CD4-positive, alpha-beta T cell treated with Interleukin-17A for 1 hour (primary cell): ENCODE data around the gene TSPAN33.

Experiments
- DNase-seq: peaks from one replicate; pipeline ENCODE4 v3.0.0-alpha.2; 2020

The TSPAN33 gene

DNA sequence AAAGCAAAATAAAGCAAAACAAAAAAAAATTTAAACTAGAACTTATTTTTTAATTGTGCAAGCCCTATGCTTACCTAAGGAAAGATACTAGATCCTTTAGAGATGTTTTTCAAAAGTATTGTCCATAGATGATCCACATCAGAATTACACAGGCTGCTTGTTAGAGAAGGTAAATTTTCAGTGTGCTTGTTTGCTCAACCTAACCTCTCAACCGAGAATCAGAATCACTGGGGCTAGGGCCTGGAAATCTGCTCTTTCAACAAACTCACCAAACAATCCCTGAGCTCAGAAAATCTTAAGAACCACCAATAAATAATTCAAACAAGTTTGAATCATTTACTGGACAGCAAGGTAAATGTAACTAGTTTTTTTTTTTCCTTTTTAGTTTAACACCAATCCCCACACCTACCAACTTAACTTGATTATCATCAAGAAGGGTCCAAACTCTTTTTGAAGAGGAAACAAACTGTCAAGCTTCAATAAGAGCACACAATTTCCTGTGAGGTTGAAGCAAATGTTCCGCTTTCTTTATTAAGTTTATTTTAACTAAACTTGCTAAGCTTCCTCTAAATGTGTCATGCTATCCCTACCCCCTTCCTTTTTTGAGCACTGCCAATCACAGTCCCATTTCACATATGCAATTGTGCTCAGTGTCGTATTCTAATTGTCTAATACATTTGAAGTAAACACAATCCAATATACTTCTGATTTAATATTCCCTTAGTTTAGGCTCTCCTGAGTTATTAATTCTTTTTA is 7.4 kb upstream of the TSPAN33 start:
- DNase-seq, result peak; percentile 30

DNA sequence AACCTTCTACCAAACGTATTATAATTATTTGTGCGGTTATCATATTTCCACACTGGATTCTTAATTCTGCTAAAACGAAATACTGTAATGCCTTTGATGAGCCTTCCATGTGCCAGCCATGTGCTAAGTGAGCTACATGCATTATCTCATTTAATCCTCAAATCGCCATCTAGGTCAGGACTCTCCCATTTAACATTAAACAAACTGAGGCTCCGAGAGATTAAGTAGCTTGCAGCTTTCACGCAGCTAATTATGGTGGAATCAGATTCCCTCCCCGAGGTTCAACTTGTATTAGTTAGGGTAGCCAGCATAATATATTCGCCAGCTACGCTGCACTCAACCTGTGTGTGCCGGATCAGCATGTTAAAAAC is 798 bp upstream of the TSPAN33 start:
- DNase-seq, result no peak

DNA sequence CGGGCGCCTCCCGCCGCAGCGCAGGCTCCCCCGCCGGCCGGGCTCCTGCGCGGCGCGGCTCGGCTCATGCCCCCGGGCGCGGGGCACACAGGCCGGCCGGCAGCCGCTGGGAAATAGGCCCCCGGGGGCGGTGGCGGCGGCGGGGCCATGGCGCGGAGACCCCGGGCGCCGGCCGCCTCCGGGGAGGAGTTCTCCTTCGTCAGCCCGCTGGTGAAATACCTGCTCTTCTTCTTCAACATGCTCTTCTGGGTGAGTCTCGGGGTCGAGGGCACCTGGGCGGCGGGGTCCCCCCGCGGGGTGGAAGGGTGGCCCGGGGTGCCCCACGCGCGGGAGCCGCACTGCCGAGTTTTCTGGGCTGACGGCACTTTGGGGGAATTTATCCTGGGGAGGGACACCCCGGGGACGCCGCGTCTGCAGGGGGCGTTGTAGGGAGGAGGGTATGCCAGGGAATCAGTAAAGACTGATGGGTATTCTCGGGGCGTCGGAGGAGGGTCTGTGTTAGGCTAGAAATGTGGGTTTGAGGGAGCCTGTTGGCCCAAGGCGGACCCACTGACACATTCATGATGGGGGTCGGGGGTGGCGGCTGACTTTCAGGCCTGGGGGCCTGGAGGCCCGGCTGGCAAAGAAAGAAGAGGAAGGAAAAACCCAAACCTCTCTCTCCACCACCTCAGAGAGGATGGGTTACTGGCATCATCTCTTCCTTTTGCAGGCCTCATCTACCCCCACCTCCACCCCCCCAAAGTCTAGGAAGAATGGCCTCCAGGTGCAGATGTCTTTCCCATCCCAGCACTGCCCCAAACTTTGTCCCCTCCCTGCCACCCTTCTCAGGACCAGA is 544 bp downstream of the TSPAN33 start:
- DNase-seq, result peak; percentile 18

DNA sequence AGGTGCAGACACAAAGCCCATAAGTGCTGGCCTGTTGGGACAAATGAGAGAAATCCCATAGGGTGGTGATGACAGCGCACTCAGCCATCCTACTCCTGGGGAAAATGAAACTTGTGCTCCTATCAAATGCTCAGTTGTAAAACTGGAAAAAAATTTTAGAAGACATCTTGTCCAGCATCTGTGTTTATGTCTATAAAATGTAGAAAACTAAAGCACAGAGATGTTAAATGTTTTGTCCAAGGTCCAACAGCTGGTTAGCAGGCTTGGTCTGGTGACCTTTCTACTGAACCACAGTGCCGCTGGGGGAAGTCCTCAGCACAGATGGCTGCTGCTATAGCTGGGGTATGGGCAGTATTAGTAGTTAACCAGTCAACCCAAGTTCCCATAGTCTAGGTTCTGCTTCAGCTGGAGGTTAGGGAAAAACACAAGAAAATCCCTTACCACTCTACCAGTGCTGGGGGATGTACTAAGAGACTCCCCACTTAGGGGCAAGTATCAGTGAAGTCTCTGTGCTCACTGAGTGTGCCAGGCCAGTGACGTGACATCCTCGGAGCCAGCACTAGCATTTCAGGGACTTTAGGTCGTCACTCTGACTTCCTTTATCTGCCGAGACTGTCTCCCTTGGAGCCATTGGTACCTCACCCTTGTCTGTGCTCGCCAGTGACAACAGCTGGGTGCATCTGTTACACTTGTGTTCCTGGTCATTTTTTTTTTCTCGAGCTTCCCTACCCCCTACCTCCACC is 1.9 kb downstream of the TSPAN33 start:
- DNase-seq, result no peak

DNA sequence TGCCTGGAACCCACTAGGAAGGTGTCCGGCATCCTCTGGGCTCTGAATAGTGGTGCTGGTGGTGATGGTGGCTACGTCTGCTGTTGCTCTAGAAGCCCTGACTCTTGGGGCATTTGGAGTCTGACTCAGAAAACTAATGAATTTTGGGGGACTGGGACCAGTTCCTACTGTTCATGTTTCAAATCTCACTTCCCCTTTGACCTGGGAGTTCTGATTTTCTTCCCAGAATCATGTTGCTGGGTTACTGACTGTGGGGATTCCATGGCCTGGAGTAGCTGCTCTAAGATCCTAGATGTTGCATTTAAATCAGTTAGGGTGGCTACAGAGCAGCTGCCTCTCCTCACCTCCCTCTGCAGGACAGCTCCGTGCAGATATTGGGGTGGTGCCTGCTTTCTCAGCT is 3.2 kb downstream of the TSPAN33 start:
- DNase-seq, result no peak

- DNase-seq, result no peak
These were observed 5.0 kb downstream of the TSPAN33 start for GRCh38 chr7:129149511-129149910.

GRCh38 chr7:129150199-129150996 is 5.9 kb downstream of the TSPAN33 start:
- no peak for DNase-seq

DNA sequence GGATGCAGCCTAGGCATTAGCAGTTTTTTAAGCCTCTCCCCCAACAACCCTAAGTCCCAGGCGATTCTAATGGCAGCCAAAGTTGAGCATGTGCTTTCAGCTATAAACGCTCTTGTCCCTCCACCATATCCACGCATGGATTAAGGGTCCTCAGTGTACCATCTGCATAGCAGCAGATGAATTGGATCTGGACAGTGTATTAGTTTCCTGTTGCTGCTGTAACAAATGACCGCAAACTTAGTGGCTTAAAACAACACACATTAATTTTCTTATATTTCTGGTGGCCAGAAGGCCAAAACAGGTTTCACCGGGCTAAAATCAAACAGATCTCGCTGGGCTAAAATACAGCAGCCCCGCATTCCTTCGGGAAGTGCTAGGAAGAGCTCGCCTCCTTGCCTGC is 13.1 kb downstream of the TSPAN33 start:
- DNase-seq, result no peak

DNA sequence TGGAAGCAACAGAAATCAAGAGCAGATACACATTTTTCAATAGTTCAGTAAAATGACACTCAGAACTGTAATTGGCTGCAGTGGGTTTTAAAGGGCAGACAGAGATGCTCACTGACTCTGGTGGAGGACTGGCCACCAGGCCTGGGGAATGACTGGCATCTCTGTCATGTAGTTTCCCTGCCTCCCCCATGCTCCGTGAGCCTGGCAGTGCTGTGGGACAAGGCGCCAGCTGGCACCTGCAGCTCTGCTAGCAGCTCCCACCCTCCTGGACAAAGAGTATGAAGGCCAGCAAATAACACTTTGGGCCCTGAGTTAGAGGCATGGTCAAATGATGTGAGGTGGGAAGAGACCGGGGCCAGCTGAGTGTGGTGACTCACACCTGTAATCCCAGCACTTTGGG is 15.0 kb downstream of the TSPAN33 start:
- no peak for DNase-seq

- DNase-seq, result no peak
These were observed 15.8 kb downstream of the TSPAN33 start for GRCh38 chr7:129160161-129160905.

DNA sequence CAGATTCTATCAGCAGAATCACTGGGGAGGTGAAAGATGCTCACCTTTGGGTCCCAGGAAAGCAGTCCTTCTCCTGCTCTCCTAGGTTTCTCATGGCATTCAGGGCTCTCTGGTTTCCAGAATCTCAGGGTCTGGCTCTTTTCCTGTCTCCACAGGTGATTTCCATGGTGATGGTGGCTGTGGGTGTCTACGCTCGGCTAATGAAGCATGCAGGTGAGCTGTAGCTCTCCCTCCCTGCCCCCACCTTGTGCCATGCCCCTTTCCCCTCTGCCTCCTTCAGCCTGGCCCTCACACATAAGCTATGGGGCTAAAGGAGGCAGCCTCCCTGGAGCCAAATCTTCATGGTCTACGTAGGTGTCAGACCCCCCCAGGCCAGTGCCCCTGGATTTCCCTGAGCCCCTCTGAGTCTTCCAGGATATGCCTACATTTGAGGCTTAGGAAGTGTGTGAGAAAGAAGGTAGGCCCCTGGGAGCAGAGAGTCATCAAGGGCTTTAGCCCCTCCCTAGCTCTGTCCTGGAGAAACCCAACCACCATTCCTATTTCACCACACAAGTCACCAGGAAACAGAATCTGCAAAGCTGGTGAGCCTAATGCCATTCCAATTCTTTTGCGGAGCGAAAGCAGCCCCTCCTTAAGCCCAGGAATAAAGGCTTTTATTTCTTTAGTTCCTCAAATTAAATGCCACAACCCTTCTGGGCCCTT is 17.2 kb downstream of the TSPAN33 start:
- DNase-seq, result no peak

DNA sequence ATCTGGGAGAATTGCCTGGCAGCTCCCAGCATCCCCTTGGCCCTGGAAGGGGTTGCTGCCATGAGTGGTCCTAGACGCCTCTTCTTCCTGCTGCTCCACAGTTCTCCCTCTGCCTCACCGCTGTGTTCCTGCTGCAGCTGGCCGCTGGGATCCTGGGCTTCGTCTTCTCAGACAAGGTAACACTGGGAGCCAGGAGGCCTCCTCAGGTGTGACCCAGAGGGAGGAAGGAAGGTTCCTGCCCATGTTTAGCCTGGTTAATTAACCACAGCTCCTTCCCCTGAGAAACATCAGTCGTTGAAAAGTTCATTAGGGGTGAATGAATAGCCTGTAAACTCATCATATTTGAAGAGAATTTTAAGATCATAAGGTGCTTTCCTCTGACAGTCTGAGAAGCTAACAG is 18.2 kb downstream of the TSPAN33 start:
- DNase-seq, result no peak

DNA sequence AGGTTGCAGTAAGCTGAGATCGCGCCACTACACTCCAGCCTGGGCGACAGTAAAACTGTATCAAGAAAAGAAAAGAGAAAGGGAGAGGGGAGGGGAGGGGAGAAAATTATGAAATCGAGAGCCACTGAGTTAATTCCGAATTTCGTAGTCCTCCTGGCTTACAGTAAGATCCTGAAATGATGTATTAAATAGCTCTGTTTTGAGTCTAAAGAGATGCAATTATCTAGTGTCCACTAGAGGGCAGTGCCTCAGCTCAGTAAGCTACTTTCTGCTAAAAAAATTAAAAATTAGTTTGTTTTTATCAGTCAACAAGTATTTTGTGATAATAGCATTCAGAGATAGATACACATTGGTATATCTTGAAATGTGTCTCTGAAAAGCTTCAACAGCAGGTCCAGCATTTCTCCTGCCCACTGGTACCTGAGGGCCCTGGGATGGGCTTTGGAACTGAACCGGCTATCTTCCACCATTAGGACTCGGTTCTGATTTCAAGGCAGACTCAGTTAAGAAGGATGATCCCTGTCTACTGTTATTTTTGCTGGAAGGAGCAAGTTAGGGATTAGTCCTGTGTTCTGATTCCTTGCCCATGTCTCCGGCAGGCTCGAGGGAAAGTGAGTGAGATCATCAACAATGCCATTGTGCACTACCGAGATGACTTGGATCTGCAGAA is 19.5 kb downstream of the TSPAN33 start:
- DNase-seq, result peak; percentile 41

DNA sequence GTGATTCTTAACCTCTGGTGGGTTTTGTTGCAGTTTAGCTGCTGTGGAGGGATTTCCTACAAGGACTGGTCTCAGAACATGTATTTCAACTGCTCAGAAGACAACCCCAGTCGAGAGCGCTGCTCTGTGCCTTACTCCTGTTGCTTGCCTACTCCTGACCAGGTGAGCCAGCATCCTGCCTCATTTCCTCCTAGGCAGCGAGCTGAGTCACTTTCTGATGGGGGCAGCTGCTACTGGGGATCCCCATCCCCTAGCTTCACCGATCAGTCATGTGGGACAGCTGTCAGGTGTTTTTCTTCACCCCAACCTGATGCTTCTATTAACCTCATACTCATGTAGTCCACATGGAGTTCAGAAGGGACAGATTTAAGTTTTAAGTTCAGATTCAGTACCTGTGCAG is 22.2 kb downstream of the TSPAN33 start:
- DNase-seq, result no peak

GRCh38 chr7:129167817-129168216 is 23.3 kb downstream of the TSPAN33 start:
- no peak for DNase-seq

DNA sequence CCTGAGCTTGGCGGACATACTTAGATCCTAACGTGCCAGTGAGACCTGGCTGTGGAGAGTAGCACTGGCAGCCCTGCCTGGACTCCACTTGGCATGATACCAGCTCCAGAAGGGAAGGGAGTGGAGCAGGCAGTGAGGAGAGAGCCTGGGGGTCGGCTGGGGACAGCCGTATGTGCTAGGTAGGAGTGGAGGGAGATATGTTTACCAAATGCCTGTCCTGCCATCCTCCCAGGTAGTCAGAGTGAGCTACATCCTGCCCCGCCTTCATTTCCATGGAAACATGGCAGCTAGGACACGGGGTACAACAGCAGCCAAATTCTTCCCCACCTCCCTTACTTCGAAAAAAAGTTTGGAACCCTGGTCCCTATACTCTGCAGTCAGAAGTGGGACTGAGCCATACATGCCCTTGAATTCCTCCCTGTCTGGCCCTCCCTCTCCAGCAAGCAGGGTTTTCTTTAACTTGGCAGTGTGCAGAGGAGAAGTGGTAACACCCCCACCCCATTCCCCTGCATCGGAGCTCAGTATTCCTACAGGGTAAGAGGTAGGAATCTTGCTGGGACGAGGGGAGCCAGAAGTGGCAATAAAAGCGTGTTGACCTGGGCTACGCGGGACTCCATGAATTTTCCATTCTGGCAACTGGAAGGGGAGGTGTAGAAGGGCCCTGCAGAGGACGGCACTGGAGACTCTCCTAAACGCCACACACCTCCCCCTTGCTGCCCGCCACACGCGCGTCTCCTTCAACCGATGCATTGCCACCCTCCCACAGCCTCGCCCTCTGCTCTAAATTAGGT is 23.9 kb downstream of the TSPAN33 start:
- no peak for DNase-seq

- peak; percentile 14 for DNase-seq
These were observed 24.7 kb downstream of the TSPAN33 start for GRCh38 chr7:129169171-129169671.

DNA sequence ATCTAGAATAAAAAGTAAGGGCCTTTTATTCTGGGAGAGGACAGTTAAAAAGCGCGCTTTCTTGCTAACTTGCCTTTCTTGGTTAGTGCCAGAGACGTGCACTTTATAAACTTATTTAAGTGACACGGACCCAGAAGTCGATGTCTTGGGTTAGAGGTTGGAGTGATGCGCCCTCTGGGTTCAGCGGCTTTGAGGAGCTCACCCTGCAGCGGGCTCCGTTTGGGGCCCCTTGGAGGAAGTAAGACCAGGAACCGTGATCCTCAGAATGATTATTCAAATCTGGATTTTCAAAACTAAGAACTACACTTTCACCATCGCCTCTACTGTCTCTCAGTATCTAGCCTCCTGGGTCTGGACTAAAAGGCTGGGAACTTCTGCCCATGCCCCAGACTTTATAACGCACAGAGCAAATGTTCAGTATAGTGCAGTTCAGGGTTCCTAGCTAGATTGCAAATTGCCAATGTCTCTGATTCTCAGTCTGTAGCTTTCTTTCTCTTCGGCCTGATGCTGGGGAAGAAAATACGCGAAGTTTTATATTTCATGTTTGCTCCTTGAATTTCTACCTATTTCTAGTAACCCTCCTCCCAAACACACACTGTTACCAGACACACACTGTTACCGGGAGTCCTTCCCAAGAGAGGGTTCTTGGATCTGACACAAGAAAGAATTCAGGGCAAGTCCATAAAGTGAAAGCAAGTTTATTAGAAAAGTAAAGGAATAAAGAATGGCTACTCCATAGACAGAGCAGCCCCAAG is 25.4 kb downstream of the TSPAN33 start:
- no peak for DNase-seq

- DNase-seq, result no peak
These were observed 26.0 kb downstream of the TSPAN33 start for GRCh38 chr7:129170441-129171021.
